Peyer's patch (tissue), 4 donors: ENCODE measurements around the gene PTPN12.

Experiments
- CTCF ChIP-seq, 6 experiments: fragments of 450-650 bp in 4 of 6; fragments of 200-600 bp in 2 of 6; sonication (generic) in 1 of 6; IDR thresholded peaks; one replicate each; pipeline ENCODE4 v1.5.1; 2017 to 2019; ENCODE audit warnings: antibody characterized with exemption in 6 of 6, mild to moderate bottlenecking in 3 of 6, moderate library complexity in 1 of 6
- POLR2A ChIP-seq, 2 donors: fragments of 450-650 bp; IDR thresholded peaks; one replicate each; pipeline ENCODE4 v1.5.1; 2017; ENCODE audit warnings: antibody characterized with exemption in 2 of 2, mild to moderate bottlenecking in 2 of 2, moderate library complexity in 2 of 2

- TF ChIP-seq CTCF (IDR thresholded peaks at IDR 0.05) (no peak), POLR2A (IDR thresholded peaks at IDR 0.05) (no peak)
These were observed 38.3 kb upstream of the PTPN12 start for GRCh38 chr7:77498659-77499379.
